GM19452 (cell line): ENCODE measurements around the gene SPHK1.

Source experiments
- ATAC-seq: cut with Tn5 transposase; IDR thresholded peaks from one replicate; pipeline ENCODE4 v1.9.1; 2021; ENCODE audit not compliant: unreplicated experiment

SPHK1 gene

GRCh38 chr17:76360461-76360860, 23.9 kb upstream of the SPHK1 start:
- no peak for ATAC-seq

GRCh38 chr17:76363107-76363842, 21.1 kb upstream of the SPHK1 start:
- ATAC-seq = no peak

- ATAC-seq = no peak
Measured at GRCh38 chr17:76365256-76365903, 19.0 kb upstream of the SPHK1 start.

DNA sequence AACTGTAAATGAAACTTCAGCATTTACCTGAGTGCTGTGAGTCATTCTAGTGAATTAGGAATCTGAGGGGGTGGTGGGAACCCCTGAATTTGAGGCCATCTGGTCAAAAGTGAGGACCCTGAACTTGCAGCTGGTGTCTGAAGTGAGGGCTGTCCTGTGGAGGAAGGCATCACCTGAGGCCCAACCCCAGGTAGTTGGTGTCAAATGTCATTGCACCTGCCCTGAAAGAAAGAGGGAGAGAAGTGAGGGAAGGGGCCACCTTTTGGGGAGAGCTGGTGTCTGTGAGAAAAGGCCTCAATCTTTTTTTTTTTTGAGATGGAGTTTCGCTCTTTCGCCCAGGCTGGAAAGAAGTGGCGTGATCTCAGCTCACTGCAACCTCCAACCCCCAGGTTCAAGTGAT, 18.2 kb upstream of the SPHK1 start:
- ATAC-seq = no peak

DNA sequence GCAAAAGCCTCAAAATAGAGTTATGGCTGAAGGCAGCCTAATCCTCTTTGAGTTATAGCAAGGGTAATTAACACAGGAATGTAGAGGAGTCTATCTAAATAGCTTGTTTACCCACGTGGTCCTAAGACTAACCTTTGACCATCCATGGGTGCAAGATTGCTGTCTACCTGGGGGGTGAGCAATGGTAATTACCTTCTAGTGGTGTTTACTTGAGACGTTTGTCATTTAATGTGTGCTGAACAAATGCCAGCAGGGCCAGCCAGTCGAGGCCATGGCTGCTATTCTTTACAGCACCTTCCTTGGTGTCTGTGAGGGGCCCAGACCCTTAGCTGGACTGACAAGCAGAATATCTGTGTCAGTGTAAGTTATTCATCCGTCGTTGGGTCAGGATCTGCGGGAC, 16.8 kb upstream of the SPHK1 start:
- no peak for ATAC-seq

DNA sequence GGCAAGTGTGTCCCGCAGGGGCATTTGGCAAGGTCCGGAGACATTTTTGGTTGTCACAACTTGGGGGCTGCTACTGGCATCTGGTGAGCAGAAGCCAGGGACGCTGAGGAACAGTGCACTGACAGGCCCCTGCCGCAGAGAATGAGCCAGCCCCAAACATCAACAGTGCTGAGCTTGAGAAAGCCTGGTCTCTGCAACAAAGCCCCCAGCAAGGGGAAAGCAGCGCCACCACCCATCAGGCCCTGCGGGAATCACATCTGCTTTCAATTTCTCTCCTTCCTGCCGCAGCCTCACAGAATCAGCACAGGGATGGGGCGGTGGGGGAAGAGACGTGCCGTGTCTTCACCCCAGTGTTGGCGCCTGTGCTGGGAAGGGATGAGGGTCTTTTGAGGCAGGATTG, 15.9 kb upstream of the SPHK1 start:
- ATAC-seq = no peak

DNA sequence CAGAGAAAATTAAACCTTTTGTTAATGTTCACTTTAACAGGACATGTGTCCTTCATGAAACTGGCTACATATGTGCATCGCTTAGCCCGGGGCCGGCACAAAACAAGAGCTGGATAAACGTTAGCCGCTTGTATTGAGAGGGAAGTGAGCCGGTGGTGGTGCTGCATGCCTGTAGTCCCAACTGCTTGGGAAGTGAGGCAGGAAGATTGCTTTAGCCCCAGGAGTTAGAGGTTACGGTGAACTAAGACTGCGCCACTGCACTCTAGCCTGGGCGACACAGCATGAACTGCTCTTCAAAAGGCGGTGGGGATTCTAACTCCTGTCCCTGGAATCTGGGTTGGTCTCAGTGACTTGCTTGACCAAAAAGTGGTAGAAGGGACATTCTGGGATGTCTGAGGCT, 15.0 kb upstream of the SPHK1 start:
- no peak for ATAC-seq

GRCh38 chr17:76369804-76370203, 14.6 kb upstream of the SPHK1 start:
- ATAC-seq = no peak

DNA sequence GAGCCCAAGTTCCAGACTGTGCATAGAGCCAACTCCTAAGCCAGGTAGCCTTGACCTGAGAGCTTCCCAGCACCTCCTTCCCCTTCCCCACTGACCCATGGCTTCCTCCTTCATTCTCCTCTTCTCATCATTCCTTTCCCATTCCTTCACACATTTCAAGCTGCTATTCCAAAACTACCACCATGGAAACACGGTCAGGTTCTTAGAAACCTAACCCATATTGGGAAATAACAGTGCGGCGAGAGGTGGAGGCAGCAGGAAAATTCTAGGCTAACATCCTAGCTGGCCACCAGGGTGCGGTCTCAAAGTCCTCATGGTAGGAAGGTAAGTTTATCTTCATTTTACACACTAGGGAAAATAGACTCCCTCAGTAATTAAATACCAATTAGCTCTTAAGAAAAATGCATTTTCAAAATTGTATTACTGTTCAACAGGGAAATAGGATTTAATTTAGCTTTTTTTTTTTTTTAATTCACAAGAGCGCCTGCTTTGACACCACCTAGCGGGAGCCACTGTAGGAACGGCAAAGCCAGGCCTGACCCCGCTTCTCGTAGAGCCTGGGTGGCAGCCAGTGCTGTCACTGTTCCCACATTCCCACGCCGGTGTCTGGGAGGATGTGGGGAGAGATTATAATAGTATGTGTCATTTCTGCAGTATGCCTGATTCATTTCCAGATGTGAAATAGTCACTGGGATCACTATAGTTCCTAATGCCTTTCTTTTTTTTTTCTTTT, 14.0 kb upstream of the SPHK1 start:
- ATAC-seq = no peak

GRCh38 chr17:76371656-76372628, 12.5 kb upstream of the SPHK1 start:
- no peak for ATAC-seq

DNA sequence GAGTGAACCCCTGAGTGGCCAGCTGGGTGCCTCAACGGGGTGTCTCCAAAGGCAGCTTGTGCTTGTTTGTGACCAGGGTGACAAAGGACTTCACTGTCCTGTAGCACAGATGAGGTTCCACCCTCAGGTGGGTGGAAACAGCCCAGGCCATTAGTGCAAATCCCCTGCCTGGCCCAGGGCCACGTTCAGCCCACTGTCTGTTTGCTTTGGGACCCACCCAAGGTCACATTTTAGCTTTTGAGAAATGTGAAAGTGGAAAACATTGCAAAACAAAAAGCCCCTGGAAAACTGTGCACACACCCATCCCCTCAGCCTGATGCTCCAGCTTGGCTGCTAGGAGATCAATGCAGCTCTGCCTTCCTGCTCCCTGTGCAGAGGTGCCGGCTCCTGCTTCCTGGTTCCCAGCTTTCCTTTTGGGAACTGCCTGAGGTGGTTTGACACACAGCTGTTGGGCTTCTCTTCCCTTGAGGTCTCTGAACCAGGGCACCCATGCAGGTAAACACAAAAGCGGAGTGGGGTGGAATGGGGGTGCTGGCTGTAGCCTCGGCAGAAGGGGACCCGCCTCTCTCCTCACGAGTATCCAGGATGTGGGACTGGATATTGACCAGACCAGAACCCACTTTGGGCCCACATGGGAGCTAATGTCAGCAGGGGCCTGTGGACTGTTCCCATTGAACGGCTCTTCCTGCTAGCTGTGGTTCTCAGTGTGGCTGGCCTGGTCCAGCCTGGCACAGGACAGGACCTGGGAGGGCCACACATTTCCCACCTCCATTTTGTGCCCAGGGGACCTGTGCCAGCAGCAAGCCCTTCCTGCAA, 7.9 kb upstream of the SPHK1 start:
- ATAC-seq = no peak

DNA sequence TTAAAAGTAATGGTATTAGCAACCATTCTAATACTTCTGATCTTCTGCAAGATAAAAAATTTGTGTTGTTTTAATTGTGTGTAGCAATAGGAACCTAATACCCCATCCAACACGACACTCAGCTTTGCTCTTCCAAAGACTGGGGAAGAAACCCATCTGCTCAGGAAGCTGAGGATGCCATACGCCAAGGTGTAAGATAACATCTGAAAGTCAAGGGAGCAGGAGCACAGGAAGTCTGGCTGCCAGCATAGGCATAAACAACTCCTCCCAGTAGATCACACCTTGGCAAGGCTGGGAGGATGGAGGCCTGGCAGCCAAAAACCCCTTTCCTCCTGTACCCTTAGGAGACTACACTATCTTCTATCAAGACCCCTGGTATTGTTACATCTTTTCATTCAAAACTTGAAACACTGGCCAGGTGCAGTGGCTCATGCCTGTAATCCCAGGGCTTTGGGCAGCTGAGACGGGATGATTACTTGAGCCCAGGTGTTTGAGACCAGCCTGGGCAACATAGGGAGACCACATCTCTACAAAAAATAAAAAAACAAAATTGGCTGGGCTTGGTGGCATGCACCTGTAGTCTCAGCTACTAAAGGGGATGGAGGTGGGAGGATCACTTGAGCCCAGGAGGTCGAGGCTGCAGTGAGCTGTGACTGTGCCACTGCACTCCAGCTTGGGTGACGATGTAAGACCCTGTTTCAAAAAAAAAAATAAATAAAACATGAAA, 5.7 kb upstream of the SPHK1 start:
- ATAC-seq = no peak

- ATAC-seq = no peak
Measured at GRCh38 chr17:76379275-76379641, 5.2 kb upstream of the SPHK1 start.

GRCh38 chr17:76379646-76380376, 4.6 kb upstream of the SPHK1 start:
- ATAC-seq = no peak

- ATAC-seq = no peak
Measured at GRCh38 chr17:76381633-76382350, 2.6 kb upstream of the SPHK1 start.

DNA sequence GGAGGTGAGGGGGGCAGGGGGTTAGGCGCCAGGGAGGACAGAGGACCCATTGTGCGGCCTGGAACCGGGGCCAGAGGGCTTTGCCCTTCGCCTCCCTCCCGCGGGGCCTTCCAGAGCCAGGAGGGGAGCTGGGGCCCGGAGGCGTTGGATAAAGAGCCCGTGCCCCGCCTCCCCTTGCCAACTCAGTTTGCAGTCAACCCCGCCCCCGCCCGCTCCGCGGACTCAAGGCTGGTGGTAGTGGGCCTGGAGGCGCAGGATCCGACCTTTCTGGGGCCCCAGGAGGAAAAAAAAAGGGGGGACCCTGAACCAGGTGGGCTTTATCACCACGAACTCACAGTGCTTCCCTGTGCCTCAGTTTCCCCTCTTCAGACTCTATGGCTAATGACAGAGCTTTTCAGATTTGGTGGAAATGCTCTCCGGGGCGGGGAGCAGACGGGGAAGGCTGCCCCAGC, 2.0 kb upstream of the SPHK1 start:
- ATAC-seq = no peak

- ATAC-seq = no peak
Measured at GRCh38 chr17:76382803-76383545, 1.4 kb upstream of the SPHK1 start.
